Epithelial cell of proximal tubule (primary cell): ENCODE data around the gene LDLRAD4. TPM values are rescaled to one million over a fixed set of nuclear protein-coding genes. Genes with fewer than 3 reads are reported as not detected.

Experiments used
- DNase-seq: peaks from one replicate; pipeline ENCODE4 v3.0.0-alpha.2; 2011; ENCODE audit warnings: low read depth
- H3K4me3 ChIP-seq: 2 replicates; pipeline ENCODE4 v1.5.1; 2011; ENCODE audit warnings: low read depth, mild to moderate bottlenecking, low read length
- total RNA-seq: library from RNA; depleted of rRNA; stranded (reverse); fragments of >200 nt; gene quantifications from 2 replicates; pipeline ENCODE4 v1.2.3, GENCODE V29; 2015
- TF ChIP-seq, protein P1 (sequence below): conservative IDR thresholded peaks from 2 replicates; pipeline ENCODE4 v1.5.1; 2012; ENCODE audit warnings: low read depth, mild to moderate bottlenecking, low read length

LDLRAD4 gene
- total RNA-seq, 1 donor from 2014 or later, result under 0.01 TPM

DNA sequence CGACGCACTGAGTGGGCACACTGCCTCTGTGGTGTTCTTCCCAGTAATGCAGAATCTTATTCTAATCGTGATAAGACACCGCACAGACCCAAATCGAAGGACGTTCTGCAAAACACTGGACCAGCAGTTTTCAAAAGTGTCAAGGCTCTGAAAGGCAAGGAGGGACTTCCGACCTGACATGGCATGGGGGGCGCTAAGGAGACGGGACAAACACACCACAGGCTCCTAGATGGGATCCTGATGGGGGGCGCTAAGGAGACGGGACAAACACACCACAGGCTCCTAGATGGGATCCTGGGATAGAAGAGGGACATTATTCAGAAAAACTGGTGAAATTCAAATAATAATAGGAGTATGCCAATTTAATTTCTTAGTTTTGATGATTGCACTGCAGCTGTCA lies 191.4 kb downstream of the LDLRAD4 start:
- DNase-seq, result no peak
- no peak overlapping the region for H3K4me3 ChIP-seq
- TF ChIP-seq, protein P1, sequence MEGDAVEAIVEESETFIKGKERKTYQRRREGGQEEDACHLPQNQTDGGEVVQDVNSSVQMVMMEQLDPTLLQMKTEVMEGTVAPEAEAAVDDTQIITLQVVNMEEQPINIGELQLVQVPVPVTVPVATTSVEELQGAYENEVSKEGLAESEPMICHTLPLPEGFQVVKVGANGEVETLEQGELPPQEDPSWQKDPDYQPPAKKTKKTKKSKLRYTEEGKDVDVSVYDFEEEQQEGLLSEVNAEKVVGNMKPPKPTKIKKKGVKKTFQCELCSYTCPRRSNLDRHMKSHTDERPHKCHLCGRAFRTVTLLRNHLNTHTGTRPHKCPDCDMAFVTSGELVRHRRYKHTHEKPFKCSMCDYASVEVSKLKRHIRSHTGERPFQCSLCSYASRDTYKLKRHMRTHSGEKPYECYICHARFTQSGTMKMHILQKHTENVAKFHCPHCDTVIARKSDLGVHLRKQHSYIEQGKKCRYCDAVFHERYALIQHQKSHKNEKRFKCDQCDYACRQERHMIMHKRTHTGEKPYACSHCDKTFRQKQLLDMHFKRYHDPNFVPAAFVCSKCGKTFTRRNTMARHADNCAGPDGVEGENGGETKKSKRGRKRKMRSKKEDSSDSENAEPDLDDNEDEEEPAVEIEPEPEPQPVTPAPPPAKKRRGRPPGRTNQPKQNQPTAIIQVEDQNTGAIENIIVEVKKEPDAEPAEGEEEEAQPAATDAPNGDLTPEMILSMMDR, result no peak

DNA sequence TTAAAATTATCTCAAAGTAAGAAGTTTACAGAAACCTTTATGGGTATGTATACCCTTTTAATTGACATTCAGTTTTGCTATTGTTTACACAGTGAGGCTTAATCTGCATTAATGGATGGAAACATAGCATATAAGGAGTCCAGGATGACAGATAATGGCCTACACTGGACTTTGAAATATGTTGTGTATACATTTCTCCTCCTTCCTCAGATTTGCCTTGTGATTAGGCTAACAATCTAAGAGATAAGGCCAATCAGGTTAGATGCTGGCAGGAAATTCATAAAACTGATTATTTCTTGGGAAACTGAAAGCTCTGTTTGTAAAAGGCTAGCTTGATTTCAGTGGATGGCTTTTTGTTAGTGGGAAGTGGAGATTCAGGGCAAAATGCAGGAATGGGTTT lies 191.9 kb downstream of the LDLRAD4 start:
- DNase-seq, result no peak
- no peak overlapping the region for H3K4me3 ChIP-seq
- TF ChIP-seq, protein P1, result no peak

DNA sequence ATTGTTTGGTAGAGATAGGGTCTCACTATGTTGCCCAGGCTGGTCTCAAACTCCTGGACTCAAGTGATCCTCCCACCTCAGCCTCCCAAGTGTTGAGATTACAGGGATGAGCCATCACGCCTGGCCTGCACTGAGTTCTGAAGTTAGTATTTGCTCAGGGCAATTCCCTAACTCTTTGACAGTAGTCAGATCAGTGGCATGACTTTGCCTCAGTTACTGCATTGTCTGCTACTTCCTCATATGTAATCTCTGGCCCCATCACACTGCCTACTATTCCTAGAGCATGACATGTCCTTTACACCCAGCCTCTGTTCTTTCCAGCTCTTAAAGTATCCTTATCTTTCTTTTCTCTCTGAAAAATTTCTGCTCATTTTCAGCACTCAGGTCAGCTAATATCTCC lies 193.5 kb downstream of the LDLRAD4 start:
- DNase-seq, result no peak
- H3K4me3 ChIP-seq, result no peak overlapping the region
- TF ChIP-seq, protein P1, result no peak

DNA sequence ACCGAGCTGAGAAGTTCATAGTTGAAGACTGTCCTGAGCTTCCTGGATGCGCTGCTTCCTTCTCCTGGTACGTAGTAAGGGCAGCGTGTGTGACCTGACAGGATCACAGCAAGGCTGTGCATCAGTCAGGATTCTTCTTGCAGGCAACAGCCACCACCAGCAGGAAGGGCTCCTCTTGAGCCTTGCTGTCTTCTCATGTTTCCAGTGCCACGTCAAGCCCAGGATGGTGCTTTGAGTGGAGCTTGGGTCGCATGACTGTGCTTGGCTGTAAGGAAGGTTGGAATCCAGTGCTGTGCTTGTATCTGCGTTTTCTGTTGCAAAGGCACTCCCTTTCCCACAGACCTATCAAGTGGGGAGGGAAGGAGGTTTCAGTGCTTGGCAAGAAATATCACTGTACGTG lies 194.3 kb downstream of the LDLRAD4 start:
- DNase-seq, result no peak
- TF ChIP-seq, protein P1, result no peak
- no peak overlapping the region for H3K4me3 ChIP-seq

DNA sequence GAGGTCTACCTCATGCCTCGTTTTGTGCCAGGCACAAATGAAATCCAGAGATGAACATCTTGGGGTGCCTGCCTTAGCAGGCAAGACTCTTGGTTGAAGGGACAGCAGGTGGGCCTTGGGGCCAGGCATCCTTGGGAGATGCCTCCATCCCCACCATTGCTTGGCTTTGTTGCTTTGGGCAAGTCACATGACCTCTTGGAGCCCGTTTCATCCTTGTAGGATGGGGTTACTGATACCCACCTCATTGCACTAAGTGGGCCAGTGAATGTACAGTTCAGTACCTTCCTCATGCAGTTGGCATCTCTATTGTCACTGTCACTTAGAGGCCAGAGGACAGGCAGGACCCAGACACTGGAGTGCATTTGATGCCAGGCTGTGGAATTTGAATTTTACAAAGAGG lies 195.5 kb downstream of the LDLRAD4 start:
- no peak overlapping the region for H3K4me3 ChIP-seq
- TF ChIP-seq, protein P1, result no peak
- DNase-seq, result no peak

DNA sequence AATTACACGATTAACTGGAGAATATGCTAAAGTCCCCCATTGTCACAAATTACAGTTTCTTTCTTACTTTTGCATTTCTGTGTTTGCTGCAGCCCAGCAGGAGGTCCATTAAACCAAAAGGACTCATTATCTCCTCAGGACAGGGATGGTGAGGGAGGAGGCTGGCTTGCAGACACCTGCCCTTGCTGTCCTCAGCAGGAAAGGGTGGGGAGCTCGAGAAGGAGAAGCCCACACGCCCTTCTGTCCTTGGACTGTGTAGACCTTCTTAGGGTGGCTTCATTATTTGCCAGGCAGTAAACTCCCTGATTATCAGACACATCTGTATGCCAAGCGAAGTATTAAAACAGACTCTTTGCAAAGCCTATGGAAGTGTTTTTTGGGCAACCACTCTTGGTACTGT lies 196.0 kb downstream of the LDLRAD4 start:
- no peak for DNase-seq
- no peak overlapping the region for H3K4me3 ChIP-seq
- TF ChIP-seq, protein P1, result no peak

DNA sequence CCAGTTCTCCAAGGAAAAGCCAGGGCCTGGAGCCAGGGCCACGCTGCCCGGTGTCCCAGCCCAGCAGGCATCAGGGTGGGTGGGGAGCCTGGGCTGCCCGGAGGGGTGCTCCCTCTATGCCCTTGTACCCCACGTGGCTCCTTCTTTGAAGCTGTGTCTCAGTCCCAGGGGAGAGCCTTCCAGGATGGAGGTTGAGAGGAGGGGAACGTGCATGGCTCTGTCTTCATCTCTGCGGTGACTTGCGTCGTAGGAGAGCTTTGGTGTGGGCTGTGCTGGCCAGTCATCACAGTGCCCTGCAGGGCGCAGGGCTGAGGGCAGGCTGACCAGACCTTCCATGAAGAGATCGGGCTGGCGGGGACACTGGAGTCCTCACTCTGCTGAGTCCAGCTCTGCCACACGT lies 197.2 kb downstream of the LDLRAD4 start:
- TF ChIP-seq, protein P1, result no peak
- no peak overlapping the region for H3K4me3 ChIP-seq
- DNase-seq, result no peak
